Measurements from ENCODE around the gene ST8SIA1.
"Not testable (repeated sequence)": the region's sequence is repeated elsewhere in the genome, so short reads cannot be mapped to it uniquely, and the experiment has no call there.

DNA sequence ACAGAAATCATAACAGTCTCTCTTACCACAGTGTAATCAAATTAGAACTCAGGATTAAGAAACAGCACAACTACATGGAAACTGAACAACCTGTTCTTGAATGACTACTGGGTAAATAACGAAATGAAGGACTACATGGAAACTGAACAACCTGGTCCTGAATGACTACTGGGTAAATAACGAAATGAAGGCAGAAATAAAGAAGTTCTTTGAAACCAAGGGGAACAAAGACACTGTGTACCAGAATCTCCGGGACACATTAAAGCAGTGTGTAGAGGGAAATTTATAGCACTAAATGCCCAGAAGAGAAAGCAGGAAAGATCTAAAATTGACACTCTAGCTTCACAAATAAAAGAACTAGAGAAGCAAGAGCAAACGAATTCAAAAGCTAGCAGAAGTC lies 185.2 kb downstream of the ST8SIA1 start:
- TF ChIP-seq, protein P1, sequence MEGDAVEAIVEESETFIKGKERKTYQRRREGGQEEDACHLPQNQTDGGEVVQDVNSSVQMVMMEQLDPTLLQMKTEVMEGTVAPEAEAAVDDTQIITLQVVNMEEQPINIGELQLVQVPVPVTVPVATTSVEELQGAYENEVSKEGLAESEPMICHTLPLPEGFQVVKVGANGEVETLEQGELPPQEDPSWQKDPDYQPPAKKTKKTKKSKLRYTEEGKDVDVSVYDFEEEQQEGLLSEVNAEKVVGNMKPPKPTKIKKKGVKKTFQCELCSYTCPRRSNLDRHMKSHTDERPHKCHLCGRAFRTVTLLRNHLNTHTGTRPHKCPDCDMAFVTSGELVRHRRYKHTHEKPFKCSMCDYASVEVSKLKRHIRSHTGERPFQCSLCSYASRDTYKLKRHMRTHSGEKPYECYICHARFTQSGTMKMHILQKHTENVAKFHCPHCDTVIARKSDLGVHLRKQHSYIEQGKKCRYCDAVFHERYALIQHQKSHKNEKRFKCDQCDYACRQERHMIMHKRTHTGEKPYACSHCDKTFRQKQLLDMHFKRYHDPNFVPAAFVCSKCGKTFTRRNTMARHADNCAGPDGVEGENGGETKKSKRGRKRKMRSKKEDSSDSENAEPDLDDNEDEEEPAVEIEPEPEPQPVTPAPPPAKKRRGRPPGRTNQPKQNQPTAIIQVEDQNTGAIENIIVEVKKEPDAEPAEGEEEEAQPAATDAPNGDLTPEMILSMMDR (IDR thresholded peaks at IDR 0.05) = not testable (repeated sequence)
- not testable (repeated sequence) for TF ChIP-seq POLR2A (IDR thresholded peaks at IDR 0.05; ENCODE audit: low read depth); EP300 (IDR thresholded peaks at IDR 0.05)

All from esophagus muscularis mucosa (tissue), 4 donors.